HEK293T (cell line): ENCODE results near the gene MAP4K1.

Source experiments
- CTCF ChIA-PET: fragments of 350-600 bp; formaldehyde crosslinking; extraction: SDS; loops from one replicate; lab custom pipeline; 2021; ENCODE audit warnings: antibody characterized with exemption, inconsistent platforms; lab: Yijun Ruan, JAX
- POLR2A ChIA-PET: fragments of 350-600 bp; formaldehyde crosslinking; extraction: SDS; loops from one replicate; lab custom pipeline; 2020; ENCODE audit warnings: antibody characterized with exemption, inconsistent platforms; lab: Yijun Ruan, JAX
- DNase-seq: peaks from one replicate; pipeline ENCODE4 v3.0.0; 2012; ENCODE audit warnings: mixed read lengths; ENCODE audit errors: extremely low spot score
- ARNT ChIP-seq: fragments of 450-650 bp; IDR thresholded peaks from 2 replicates; pipeline ENCODE4 v1.6.1; 2017; ENCODE audit warnings: mild to moderate bottlenecking
- BHLHE40 ChIP-seq: fragments of 450-650 bp; IDR thresholded peaks from 2 replicates; pipeline ENCODE4 v1.6.1; 2016; ENCODE audit warnings: mild to moderate bottlenecking, moderate library complexity, borderline replicate concordance
- CTBP1 ChIP-seq: fragments of 450-650 bp; IDR thresholded peaks from 2 replicates; pipeline ENCODE4 v1.6.1; 2016; ENCODE audit warnings: borderline replicate concordance
- ELF4 ChIP-seq: fragments of 450-650 bp; IDR thresholded peaks from 2 replicates; pipeline ENCODE4 v1.6.1; 2017; ENCODE audit warnings: antibody characterized with exemption
- FOXA1 ChIP-seq: fragments of 450-650 bp; IDR thresholded peaks from 2 replicates; pipeline ENCODE4 v1.6.1; 2016; ENCODE audit warnings: mild to moderate bottlenecking
- FOXK2 ChIP-seq: fragments of 450-650 bp; IDR thresholded peaks from 2 replicates; pipeline ENCODE4 v1.6.1; 2016; ENCODE audit warnings: mild to moderate bottlenecking
- FOXM1 ChIP-seq: fragments of 450-650 bp; IDR thresholded peaks from 2 replicates; pipeline ENCODE4 v1.6.1; 2017; ENCODE audit warnings: mild to moderate bottlenecking, borderline replicate concordance
- HDGF ChIP-seq: fragments of 450-650 bp; IDR thresholded peaks from 2 replicates; pipeline ENCODE4 v1.6.1; 2017; ENCODE audit warnings: antibody characterized with exemption, borderline replicate concordance
- L3MBTL2 ChIP-seq: fragments of 450-650 bp; conservative IDR thresholded peaks from 2 replicates; pipeline ENCODE4 v1.6.1; 2016; ENCODE audit warnings: mild to moderate bottlenecking
- LEF1 ChIP-seq: fragments of 450-650 bp; IDR thresholded peaks from 2 replicates; pipeline ENCODE4 v1.6.1; 2017; ENCODE audit warnings: mild to moderate bottlenecking, borderline replicate concordance
- NFRKB ChIP-seq: fragments of 450-650 bp; IDR thresholded peaks from 2 replicates; pipeline ENCODE4 v1.6.1; 2016; ENCODE audit warnings: mild to moderate bottlenecking, moderate library complexity
- PKNOX1 ChIP-seq: fragments of 450-650 bp; IDR thresholded peaks from 2 replicates; pipeline ENCODE4 v1.6.1; 2016
- SP1 ChIP-seq: fragments of 450-650 bp; IDR thresholded peaks from 2 replicates; pipeline ENCODE4 v1.6.1; 2017
- SUZ12 ChIP-seq: fragments of 450-650 bp; IDR thresholded peaks from 2 replicates; pipeline ENCODE4 v1.6.1; 2016; ENCODE audit warnings: mild to moderate bottlenecking
- TARDBP ChIP-seq: fragments of 450-650 bp; IDR thresholded peaks from 2 replicates; pipeline ENCODE4 v1.6.1; 2016
- ZNF384 ChIP-seq: fragments of 450-650 bp; IDR thresholded peaks from 2 replicates; pipeline ENCODE4 v1.6.1; 2016

Gene MAP4K1

GRCh38 chr19:38663957-38664502, 46.3 kb upstream of the MAP4K1 start:
- ChIA-PET CTCF (no interaction called here), POLR2A (interaction anchor here (2.8 kb wide), 1 partner anchor 16 kb away, joined by 14 read pairs; the partner anchor contains the start of gene ACTN4)
- TF ChIP-seq ZNF384 (no peak), NFRKB (no peak), FOXA1 (no peak), FOXM1 (no peak), LEF1 (no peak), L3MBTL2 (no peak), PKNOX1 (no peak), SP1 (no peak), BHLHE40 (no peak), ELF4 (no peak), SUZ12 (no peak), TARDBP (no peak), FOXK2 (no peak)
- DNase-seq = no peak

GRCh38 chr19:38663156-38663651, 45.5 kb upstream of the MAP4K1 start:
- POLR2A ChIA-PET = interaction anchor here (2.8 kb wide), 1 partner anchor 15 kb away, joined by 14 read pairs; the partner anchor contains the start of gene ACTN4
- TF ChIP-seq LEF1 (no peak), FOXM1 (no peak), ZNF384 (no peak), FOXK2 (no peak), HDGF (no peak), CTBP1 (no peak), ARNT (no peak), ELF4 (no peak), SUZ12 (no peak), FOXA1 (no peak), NFRKB (no peak), TARDBP (no peak), PKNOX1 (no peak), BHLHE40 (no peak)
- DNase-seq = no peak
- CTCF ChIA-PET = no interaction called here

GRCh38 chr19:38662537-38663155, 44.9 kb upstream of the MAP4K1 start:
- TF ChIP-seq LEF1 (no peak), ELF4 (no peak), PKNOX1 (no peak), CTBP1 (no peak), L3MBTL2 (no peak), ARNT (no peak), SP1 (no peak), HDGF (no peak), SUZ12 (no peak), BHLHE40 (no peak), TARDBP (no peak), FOXK2 (no peak), ZNF384 (no peak), FOXA1 (no peak), NFRKB (no peak), FOXM1 (no peak)
- ChIA-PET POLR2A (interaction anchor here (2.8 kb wide), 1 partner anchor 15 kb away, joined by 14 read pairs; the partner anchor contains the start of gene ACTN4), CTCF (no interaction called here)
- DNase-seq = no peak

GRCh38 chr19:38661996-38662395, 44.2 kb upstream of the MAP4K1 start:
- TF ChIP-seq BHLHE40 (no peak), SUZ12 (no peak), TARDBP (no peak), PKNOX1 (no peak), ZNF384 (no peak), LEF1 (no peak), L3MBTL2 (no peak), FOXM1 (no peak), SP1 (no peak), NFRKB (no peak), FOXK2 (no peak), ARNT (no peak), HDGF (no peak), ELF4 (no peak)
- ChIA-PET CTCF (no interaction called here), POLR2A (no interaction called here)
- no peak for DNase-seq

- CTCF ChIA-PET = no interaction called here
- TF ChIP-seq ZNF384 (no peak), L3MBTL2 (no peak), PKNOX1 (no peak), FOXK2 (no peak)
- POLR2A ChIA-PET = interaction anchor here (1.0 kb wide), 1 partner anchor 12 kb away, joined by 3 read pairs; no protein-coding TSS in a partner anchor
- DNase-seq = no peak
Observed at GRCh38 chr19:38661136-38661535, 43.4 kb upstream of the MAP4K1 start.
